Fibroblast of the aortic adventitia (primary cell): Measurements from ENCODE around the gene JDP2. TPM values are rescaled to one million over a fixed set of nuclear protein-coding genes. Genes with fewer than 3 reads are reported as not detected.

ENCODE experiments used
- DNase-seq: peaks from one replicate; pipeline ENCODE4 v3.0.0-alpha.2; 2010; ENCODE audit warnings: low read depth
- H3K4me3 ChIP-seq: 2 replicates; pipeline ENCODE4 v1.5.1; 2011; ENCODE audit warnings: low read depth, mild to moderate bottlenecking, control low read depth, low read length, moderate library complexity
- total RNA-seq: library from RNA; depleted of rRNA; stranded (reverse); fragments of >200 nt; gene quantifications from 2 replicates; pipeline ENCODE4 v1.2.3, GENCODE V29; 2012; ENCODE audit warnings: low replicate concordance
- TF ChIP-seq, protein P1 (sequence below): IDR thresholded peaks from 2 replicates; pipeline ENCODE4 v1.5.1; 2011; ENCODE audit warnings: mild to moderate bottlenecking, low read length, control low read depth, inconsistent platforms; ENCODE audit not compliant: insufficient read depth

Gene JDP2
- total RNA-seq, 1 donor, result 80.1 TPM

DNA sequence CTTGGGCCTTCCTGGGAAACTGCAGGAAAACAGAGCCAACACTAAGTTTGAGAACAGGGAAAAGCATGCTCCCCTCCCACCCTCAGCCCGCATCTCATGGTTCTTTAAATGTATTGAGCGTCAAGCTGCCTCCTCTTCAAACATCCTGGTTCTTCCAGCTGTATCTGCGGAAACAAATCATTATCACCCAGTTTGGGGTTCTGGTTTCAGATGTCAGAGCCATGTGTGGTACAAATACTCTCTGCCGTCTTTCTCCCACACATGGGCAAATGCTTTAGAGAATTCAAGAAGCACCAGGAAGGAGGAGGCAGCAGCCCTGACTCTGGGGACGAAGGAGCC, 29.1 kb downstream of the JDP2 start:
- H3K4me3 ChIP-seq, result no peak overlapping the region
- TF ChIP-seq, protein P1, sequence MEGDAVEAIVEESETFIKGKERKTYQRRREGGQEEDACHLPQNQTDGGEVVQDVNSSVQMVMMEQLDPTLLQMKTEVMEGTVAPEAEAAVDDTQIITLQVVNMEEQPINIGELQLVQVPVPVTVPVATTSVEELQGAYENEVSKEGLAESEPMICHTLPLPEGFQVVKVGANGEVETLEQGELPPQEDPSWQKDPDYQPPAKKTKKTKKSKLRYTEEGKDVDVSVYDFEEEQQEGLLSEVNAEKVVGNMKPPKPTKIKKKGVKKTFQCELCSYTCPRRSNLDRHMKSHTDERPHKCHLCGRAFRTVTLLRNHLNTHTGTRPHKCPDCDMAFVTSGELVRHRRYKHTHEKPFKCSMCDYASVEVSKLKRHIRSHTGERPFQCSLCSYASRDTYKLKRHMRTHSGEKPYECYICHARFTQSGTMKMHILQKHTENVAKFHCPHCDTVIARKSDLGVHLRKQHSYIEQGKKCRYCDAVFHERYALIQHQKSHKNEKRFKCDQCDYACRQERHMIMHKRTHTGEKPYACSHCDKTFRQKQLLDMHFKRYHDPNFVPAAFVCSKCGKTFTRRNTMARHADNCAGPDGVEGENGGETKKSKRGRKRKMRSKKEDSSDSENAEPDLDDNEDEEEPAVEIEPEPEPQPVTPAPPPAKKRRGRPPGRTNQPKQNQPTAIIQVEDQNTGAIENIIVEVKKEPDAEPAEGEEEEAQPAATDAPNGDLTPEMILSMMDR, result no peak
- DNase-seq, result no peak

DNA sequence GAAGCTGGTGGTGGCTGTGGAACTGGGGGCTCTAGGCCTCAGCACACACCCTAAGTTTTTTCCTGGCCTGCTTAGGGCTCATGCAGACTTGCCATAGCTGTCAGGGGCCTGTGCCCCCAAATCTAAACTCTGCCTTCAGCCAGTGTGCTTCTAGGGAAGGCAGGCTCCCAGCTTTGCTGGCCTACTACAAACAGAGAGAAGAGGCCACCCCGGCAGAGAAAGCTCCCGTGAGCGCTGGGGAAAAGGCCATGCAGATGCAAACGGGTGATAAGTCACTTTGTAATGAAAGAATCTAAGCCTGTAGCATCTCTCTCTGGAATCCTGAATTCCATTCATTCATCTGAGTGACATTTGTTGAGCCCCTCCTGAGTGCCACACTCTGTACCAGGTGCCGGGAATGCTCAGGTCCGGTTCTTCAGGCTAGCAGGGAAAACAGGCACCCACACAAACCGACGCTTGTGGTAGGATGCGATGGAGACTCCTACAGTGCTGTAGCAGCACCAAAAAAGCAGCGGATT, 29.9 kb downstream of the JDP2 start:
- H3K4me3 ChIP-seq, result no peak overlapping the region
- DNase-seq, result no peak
- TF ChIP-seq, protein P1, result no peak

DNA sequence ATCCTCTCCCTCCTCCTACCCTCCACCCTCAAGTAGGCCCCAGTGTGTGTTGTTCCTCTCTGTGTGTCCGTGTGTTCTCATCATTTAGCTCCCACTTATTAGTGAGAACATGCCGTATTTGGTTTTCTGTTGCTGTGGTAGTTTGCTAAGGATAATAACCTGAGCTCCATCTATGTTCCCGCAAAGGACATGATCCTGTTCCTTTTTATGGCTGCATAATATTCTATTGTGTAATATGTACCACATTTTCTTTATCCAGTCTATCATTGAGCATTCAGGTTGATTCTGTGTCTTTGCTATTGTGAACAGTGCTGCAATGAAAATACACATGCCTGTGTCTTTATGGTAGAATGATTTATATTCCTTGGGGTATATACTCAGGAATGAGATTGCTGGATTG, 30.5 kb downstream of the JDP2 start:
- H3K4me3 ChIP-seq, result no peak overlapping the region
- TF ChIP-seq, protein P1, result no peak
- no peak for DNase-seq

DNA sequence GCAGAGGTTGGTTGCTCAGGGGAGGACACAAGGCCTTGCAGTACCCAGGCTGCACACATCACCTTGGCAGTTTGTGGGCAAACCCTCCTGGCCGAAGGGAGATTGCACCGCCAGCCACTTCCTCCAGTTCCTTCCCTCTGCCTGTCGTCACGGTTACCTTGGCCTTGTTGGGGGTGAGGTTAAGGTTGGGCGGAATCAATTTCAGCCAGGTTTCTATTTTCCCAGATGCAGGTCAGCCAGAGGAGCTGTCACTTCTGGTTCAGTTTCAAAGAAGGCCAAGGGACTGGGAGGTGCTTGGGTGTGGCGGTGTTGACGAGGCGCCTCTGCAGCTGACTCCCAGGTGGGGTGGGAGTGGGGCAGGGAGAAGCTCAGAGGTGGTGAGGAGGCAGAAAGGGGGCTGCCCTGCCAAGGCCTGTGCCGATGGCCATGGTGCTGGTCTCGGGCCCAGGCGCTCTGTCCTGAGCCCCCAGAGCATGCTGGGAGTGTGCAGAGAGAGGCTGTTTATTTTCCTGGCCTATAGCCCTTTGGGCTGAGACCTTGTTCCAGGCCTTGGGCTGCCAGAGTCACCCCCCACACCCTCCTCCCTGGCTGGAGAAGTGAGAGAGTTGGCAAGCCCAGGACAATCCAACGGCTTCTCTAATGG, 31.4 kb downstream of the JDP2 start:
- no peak for DNase-seq
- no peak overlapping the region for H3K4me3 ChIP-seq
- TF ChIP-seq, protein P1, result no peak

DNA sequence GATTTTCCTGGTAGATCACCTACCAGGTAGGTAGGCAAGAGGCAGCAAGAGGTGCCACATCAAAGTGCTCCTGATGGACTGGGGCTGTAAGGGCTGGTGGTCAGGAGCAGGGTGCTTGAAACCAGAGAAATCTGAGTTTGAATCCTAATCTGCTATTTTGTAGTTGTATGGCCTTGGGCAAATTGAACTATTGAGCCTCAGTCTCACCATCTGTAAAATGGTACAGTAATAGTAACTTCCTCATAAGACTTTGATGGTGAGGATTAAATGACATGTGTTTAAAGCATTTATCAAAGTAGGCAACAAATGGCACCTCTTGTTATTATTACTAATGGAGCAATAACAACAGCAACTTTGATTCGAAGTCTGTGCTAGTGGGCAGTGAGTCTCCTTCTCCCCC, 32.0 kb downstream of the JDP2 start:
- no peak for DNase-seq
- TF ChIP-seq, protein P1, result no peak
- H3K4me3 ChIP-seq, result no peak overlapping the region

DNA sequence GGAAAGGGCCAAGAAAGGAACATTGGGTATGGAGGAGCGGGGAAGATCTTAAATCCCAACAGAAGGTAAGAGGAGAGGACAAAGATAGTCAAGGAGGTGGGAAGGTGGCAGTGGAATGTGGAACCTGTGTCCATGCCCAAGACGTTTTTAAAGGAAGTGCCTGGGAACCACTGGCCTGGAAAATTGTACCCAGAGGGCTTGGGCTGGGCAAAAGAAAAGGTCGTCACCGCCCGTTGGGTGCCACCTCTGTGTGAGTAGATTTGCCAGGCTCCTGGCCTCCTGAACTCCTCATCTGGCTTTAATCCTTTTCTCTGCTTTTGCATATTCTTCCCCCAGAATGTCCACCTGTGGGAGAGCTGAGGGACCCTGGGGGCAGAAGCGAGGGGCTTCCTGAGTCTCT, 32.6 kb downstream of the JDP2 start:
- no peak overlapping the region for H3K4me3 ChIP-seq
- no peak for DNase-seq
- TF ChIP-seq, protein P1, result no peak

DNA sequence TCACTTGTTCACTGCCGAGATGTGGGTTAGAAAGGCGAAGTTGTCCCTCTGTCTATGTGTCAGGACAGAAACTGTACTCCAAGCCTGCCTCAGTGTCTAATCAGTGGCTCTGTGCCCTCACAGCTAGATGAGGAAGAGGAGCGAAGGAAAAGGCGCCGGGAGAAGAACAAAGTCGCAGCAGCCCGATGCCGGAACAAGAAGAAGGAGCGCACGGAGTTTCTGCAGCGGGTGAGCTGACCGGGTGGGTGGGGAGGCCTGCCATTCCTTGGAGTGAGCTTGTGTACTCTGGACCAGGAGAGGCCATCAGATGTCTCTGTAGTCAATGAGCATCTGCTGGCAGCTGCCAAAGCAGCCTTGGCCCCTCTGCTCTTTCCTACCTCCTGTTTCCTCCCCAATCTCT, 33.5 kb downstream of the JDP2 start:
- no peak for DNase-seq
- no peak overlapping the region for H3K4me3 ChIP-seq
- TF ChIP-seq, protein P1, result no peak
